Natural killer cell treated with Interleukin-12 subunit alpha and Interleukin-12 subunit beta and Interleukin-15 and Interleukin-18, amount 100 ng/mL, for 72 hours (primary cell): ENCODE results near the gene LYL1. TPM values are rescaled to one million over a fixed set of nuclear protein-coding genes. Genes with fewer than 3 reads are reported as not detected.

Source experiments
- ATAC-seq, 2 donors: fragments of 150-1000 bp; cut with Tn5 transposase in 1 of 2; sonication (Bioruptor Pico), chemical (Tn5 transposase) in 1 of 2; 2 replicates each; pipeline ENCODE4 v1.10.0; 2021
- DNase-seq: peaks from one replicate; pipeline ENCODE4 v3.0.0; 2022; ENCODE audit warnings: low spot score
- H3K27ac Mint-ChIP-seq, 2 donors: 1 replicate in 1 of 2; 2 replicates in 1 of 2; pipeline ENCODE4 v1.8.0; 2022; ENCODE audit warnings: mixed read lengths in 2 of 2, mild to moderate bottlenecking in 1 of 2, moderate library complexity in 1 of 2
- H3K27me3 Mint-ChIP-seq, 2 donors: 1 replicate in 1 of 2; 2 replicates in 1 of 2; pipeline ENCODE4 v1.8.0; 2022; ENCODE audit warnings: mixed read lengths in 2 of 2
- H3K36me3 Mint-ChIP-seq: one replicate; pipeline ENCODE4 v1.8.0; 2022; ENCODE audit warnings: mixed read lengths
- H3K4me1 Mint-ChIP-seq, 2 donors: 1 replicate in 1 of 2; 2 replicates in 1 of 2; pipeline ENCODE4 v1.8.0; 2022; ENCODE audit warnings: low read depth in 2 of 2, mixed read lengths in 2 of 2, mild to moderate bottlenecking in 1 of 2
- H3K4me3 Mint-ChIP-seq: one replicate; pipeline ENCODE4 v1.8.0; 2022; ENCODE audit warnings: mixed read lengths
- H3K9me3 Mint-ChIP-seq: 2 replicates; pipeline ENCODE4 v1.8.0; 2022; ENCODE audit warnings: mixed read lengths
- total RNA-seq, 2 donors: library from RNA; stranded (reverse); gene quantifications; one replicate each; pipeline ENCODE4 v1.2.3, GENCODE V29; 2022

Gene LYL1
- total RNA-seq, 2 donors from 2014 or later, result 0.86 to 1.4 TPM

GRCh38 chr19:13135068-13136062, 32.7 kb upstream of the LYL1 start:
- H3K36me3 Mint-ChIP-seq, result no peaks in the 10 kb centered on the region
- H3K4me3 Mint-ChIP-seq, result no peak overlapping the region
- no peak for DNase-seq
- peak overlapping the region in 1 of 2 donors; percentile 41 for H3K27ac Mint-ChIP-seq
- no peaks in the 10 kb centered on the region for H3K9me3 Mint-ChIP-seq
- H3K27me3 Mint-ChIP-seq, result no peaks in the 10 kb centered on the region
- peaks cover 35 to 45% of the 10 kb centered on the region in 2 donors for H3K4me1 Mint-ChIP-seq
- ATAC-seq, result no peak

- peak overlapping the region; percentile 36 for H3K4me3 Mint-ChIP-seq
- peaks cover 35 to 44% of the 10 kb centered on the region in 2 donors for H3K4me1 Mint-ChIP-seq
- no peak for ATAC-seq
- no peaks in the 10 kb centered on the region for H3K36me3 Mint-ChIP-seq
- no peaks in the 10 kb centered on the region for H3K9me3 Mint-ChIP-seq
- no peaks in the 10 kb centered on the region for H3K27me3 Mint-ChIP-seq
- H3K27ac Mint-ChIP-seq, result peak overlapping the region; percentile 71 to 90
- DNase-seq, result no peak
Measured at GRCh38 chr19:13134626-13135025, 32.0 kb upstream of the LYL1 start.

GRCh38 chr19:13133241-13133870, 30.7 kb upstream of the LYL1 start:
- H3K27ac Mint-ChIP-seq, result peak overlapping the region; percentile 91 to 98
- no peaks in the 10 kb centered on the region for H3K9me3 Mint-ChIP-seq
- no peak for ATAC-seq
- no peaks in the 10 kb centered on the region for H3K36me3 Mint-ChIP-seq
- no peaks in the 10 kb centered on the region for H3K27me3 Mint-ChIP-seq
- H3K4me3 Mint-ChIP-seq, result peak overlapping the region; percentile 89
- no peak for DNase-seq
- peaks cover 35 to 44% of the 10 kb centered on the region in 2 donors for H3K4me1 Mint-ChIP-seq

GRCh38 chr19:13132471-13133180, 30.0 kb upstream of the LYL1 start:
- H3K4me1 Mint-ChIP-seq, result peaks cover 39 to 49% of the 10 kb centered on the region in 2 donors
- peak; percentile 84 for DNase-seq
- ATAC-seq, result peak; percentile 97 to 98
- no peaks in the 10 kb centered on the region for H3K36me3 Mint-ChIP-seq
- H3K27me3 Mint-ChIP-seq, result no peaks in the 10 kb centered on the region
- H3K27ac Mint-ChIP-seq, result peak overlapping the region; percentile 91 to 98
- no peaks in the 10 kb centered on the region for H3K9me3 Mint-ChIP-seq
- H3K4me3 Mint-ChIP-seq, result peak overlapping the region; percentile 89

GRCh38 chr19:13130886-13131490, 28.3 kb upstream of the LYL1 start:
- Mint-ChIP-seq H3K27ac (peak overlapping the region; percentile 91 to 98), H3K4me1 (peaks cover 40 to 48% of the 10 kb centered on the region in 2 donors), H3K27me3 (no peaks in the 10 kb centered on the region), H3K36me3 (no peaks in the 10 kb centered on the region), H3K4me3 (peak overlapping the region; percentile 58), H3K9me3 (no peaks in the 10 kb centered on the region)
- no peak for ATAC-seq
- no peak for DNase-seq

GRCh38 chr19:13129384-13129783, 26.7 kb upstream of the LYL1 start:
- Mint-ChIP-seq H3K4me1 (peaks cover 38 to 46% of the 10 kb centered on the region in 2 donors), H3K36me3 (no peaks in the 10 kb centered on the region), H3K4me3 (no peak overlapping the region), H3K9me3 (no peaks in the 10 kb centered on the region), H3K27me3 (no peaks in the 10 kb centered on the region), H3K27ac (no peak overlapping the region)
- DNase-seq (no peak), ATAC-seq (no peak)

- no peaks in the 10 kb centered on the region for H3K27me3 Mint-ChIP-seq
- peak overlapping the region; percentile 1 to 60 for H3K27ac Mint-ChIP-seq
- no peaks in the 10 kb centered on the region for H3K36me3 Mint-ChIP-seq
- H3K4me3 Mint-ChIP-seq, result no peak overlapping the region
- peaks cover 37 to 45% of the 10 kb centered on the region in 2 donors for H3K4me1 Mint-ChIP-seq
- H3K9me3 Mint-ChIP-seq, result no peaks in the 10 kb centered on the region
- ATAC-seq (no peak), DNase-seq (no peak)
Measured at GRCh38 chr19:13128583-13128982, 25.9 kb upstream of the LYL1 start.

GRCh38 chr19:13127811-13128575, 25.3 kb upstream of the LYL1 start:
- ATAC-seq (no peak), DNase-seq (no peak)
- no peaks in the 10 kb centered on the region for H3K36me3 Mint-ChIP-seq
- H3K4me3 Mint-ChIP-seq, result no peak overlapping the region
- H3K4me1 Mint-ChIP-seq, result peaks cover 37 to 45% of the 10 kb centered on the region in 2 donors
- H3K27me3 Mint-ChIP-seq, result no peaks in the 10 kb centered on the region
- no peaks in the 10 kb centered on the region for H3K9me3 Mint-ChIP-seq
- peak overlapping the region; percentile 1 to 60 for H3K27ac Mint-ChIP-seq

GRCh38 chr19:13127051-13127450, 24.4 kb upstream of the LYL1 start:
- ATAC-seq (no peak), DNase-seq (no peak)
- H3K9me3 Mint-ChIP-seq, result no peaks in the 10 kb centered on the region
- peak overlapping the region in 1 of 2 donors; percentile 60 for H3K27ac Mint-ChIP-seq
- no peak overlapping the region for H3K4me3 Mint-ChIP-seq
- H3K4me1 Mint-ChIP-seq, result peaks cover 38 to 47% of the 10 kb centered on the region in 2 donors
- no peaks in the 10 kb centered on the region for H3K36me3 Mint-ChIP-seq
- no peaks in the 10 kb centered on the region for H3K27me3 Mint-ChIP-seq

GRCh38 chr19:13122980-13123957, 20.6 kb upstream of the LYL1 start:
- ATAC-seq, result no peak
- H3K4me1 Mint-ChIP-seq, result peaks cover 52 to 57% of the 10 kb centered on the region in 2 donors
- no peaks in the 10 kb centered on the region for H3K27me3 Mint-ChIP-seq
- H3K4me3 Mint-ChIP-seq, result peak overlapping the region; percentile 81
- H3K27ac Mint-ChIP-seq, result peak overlapping the region; percentile 79 to 90
- H3K36me3 Mint-ChIP-seq, result no peaks in the 10 kb centered on the region
- DNase-seq, result peak; percentile 49
- H3K9me3 Mint-ChIP-seq, result no peaks in the 10 kb centered on the region

GRCh38 chr19:13122275-13122878, 19.7 kb upstream of the LYL1 start:
- peak overlapping the region; percentile 79 to 90 for H3K27ac Mint-ChIP-seq
- no peaks in the 10 kb centered on the region for H3K27me3 Mint-ChIP-seq
- H3K36me3 Mint-ChIP-seq, result no peaks in the 10 kb centered on the region
- ATAC-seq (peak; percentile 78 to 85), DNase-seq (peak; percentile 90)
- no peaks in the 10 kb centered on the region for H3K9me3 Mint-ChIP-seq
- H3K4me1 Mint-ChIP-seq, result peaks cover 51 to 54% of the 10 kb centered on the region in 2 donors
- H3K4me3 Mint-ChIP-seq, result peak overlapping the region; percentile 81
